ENCODE measurements around the gene TMEM140. TPM values are rescaled to one million over a fixed set of nuclear protein-coding genes. Genes with fewer than 3 reads are reported as not detected.

TMEM140 gene
- polyA plus RNA-seq, 1 donor (not counting 4 experiments of a cell fraction or from before 2014, with no cell fraction given), result 0.17 TPM

DNA sequence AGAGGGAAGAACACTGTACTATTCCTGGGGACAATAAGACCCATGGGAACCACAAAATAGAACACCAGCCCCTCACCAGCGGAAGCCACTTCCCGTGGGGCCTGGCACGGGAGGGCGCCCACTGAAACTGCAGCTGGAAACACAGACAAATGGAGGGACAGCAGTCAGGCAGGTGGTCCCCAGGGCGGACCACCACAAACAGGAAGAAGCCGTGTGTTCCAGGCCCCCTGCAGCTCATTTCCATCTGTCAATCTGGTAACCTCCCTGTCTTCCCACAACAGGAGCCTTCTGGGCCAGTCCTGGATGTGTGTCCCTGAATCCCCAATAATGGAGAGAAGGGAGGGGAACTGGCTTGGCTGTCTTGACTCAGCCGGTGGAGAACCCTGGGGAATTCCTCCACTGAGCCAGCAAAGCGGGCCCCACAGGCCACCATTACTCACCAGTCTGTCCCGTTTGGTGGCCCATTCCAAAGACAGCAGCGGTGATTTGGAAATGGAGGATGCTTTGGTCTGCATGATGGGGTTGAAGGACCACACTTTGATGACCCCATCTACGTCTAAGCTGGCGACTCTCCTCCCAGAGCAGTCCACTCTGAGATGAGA lies 46.7 kb downstream of the TMEM140 start:
- Histone ChIP-seq H3K27ac (ENCODE audit: control insufficient read depth, insufficient read depth, low read length) (peak overlapping the region; percentile 14), H3K79me2 (ENCODE audit: control insufficient read depth, insufficient read depth, low read length) (peaks cover 2% of the 10 kb centered on the region), H3K9me3 (ENCODE audit: control insufficient read depth, low read depth, low read length) (no peaks in the 10 kb centered on the region), H3K9ac (ENCODE audit: control insufficient read depth, extremely low read depth, insufficient read depth, low read length) (no peak overlapping the region), H4K20me1 (ENCODE audit: control insufficient read depth, extremely low read depth, insufficient read depth, low read length) (no peaks in the 10 kb centered on the region), H2AFZ (ENCODE audit: control insufficient read depth, low read length) (no peak overlapping the region), H3K27me3 (ENCODE audit: control insufficient read depth, extremely low read depth, insufficient read depth, low read length) (no peaks in the 10 kb centered on the region), H3K4me1 (ENCODE audit: control insufficient read depth, extremely low read depth, insufficient read depth, low read length) (peaks cover 32% of the 10 kb centered on the region), H3K4me2 (ENCODE audit: control insufficient read depth, extremely low read depth, insufficient read depth, low read depth, low read length) (no peak overlapping the region), H3K4me3 (ENCODE audit: control insufficient read depth in 2 of 3, extremely low read depth in 1 of 3, insufficient read depth in 2 of 3, low read depth in 1 of 3, low read length in 3 of 3) (no peak overlapping the region), H3K9me1 (ENCODE audit: control insufficient read depth, extremely low read depth, insufficient read depth, low read length) (peaks cover 2% of the 10 kb centered on the region), H3K36me3 (ENCODE audit: control insufficient read depth in 2 of 2, extremely low read depth in 1 of 2, insufficient read depth in 2 of 2, low read length in 2 of 2) (peaks cover 28 to 36% of the 10 kb centered on the region in 2 experiments)
- TF ChIP-seq EZH2 (IDR thresholded peaks at IDR 0.05; ENCODE audit: low read length) (no peak), CTCF (optimal IDR thresholded peaks at IDR 0.05 in 1 of 3, IDR thresholded peaks at IDR 0.05 in 1 of 3, conservative IDR thresholded peaks at IDR 0.05 in 1 of 3; ENCODE audit: extremely low read depth in 1 of 3, insufficient read depth in 2 of 3, low read length in 3 of 3) (no peak)
- no peak for FAIRE-seq
- no peak for DNase-seq (ENCODE audit: low read depth, low spot score)
- dilution Hi-C loops (cut with MboI; ENCODE audit: extremely low pct_ligation_motif_present, low sequenced_read_pairs), result no loop called here

GRCh38 chr7:135195156-135195555 lies 47.3 kb downstream of the TMEM140 start:
- peaks cover 27% of the 10 kb centered on the region for H3K4me1 ChIP-seq (ENCODE audit: control insufficient read depth, extremely low read depth, insufficient read depth, low read length)
- peaks cover 3% of the 10 kb centered on the region for H3K79me2 ChIP-seq (ENCODE audit: control insufficient read depth, insufficient read depth, low read length)
- FAIRE-seq, result no peak
- H3K4me2 ChIP-seq (ENCODE audit: control insufficient read depth, extremely low read depth, insufficient read depth, low read depth, low read length), result no peak overlapping the region
- H4K20me1 ChIP-seq (ENCODE audit: control insufficient read depth, extremely low read depth, insufficient read depth, low read length), result no peaks in the 10 kb centered on the region
- H3K36me3 ChIP-seq (ENCODE audit: control insufficient read depth in 2 of 2, extremely low read depth in 1 of 2, insufficient read depth in 2 of 2, low read length in 2 of 2), result peaks cover 31 to 39% of the 10 kb centered on the region in 2 experiments
- no peak overlapping the region for H2AFZ ChIP-seq (ENCODE audit: control insufficient read depth, low read length)
- H3K9me1 ChIP-seq (ENCODE audit: control insufficient read depth, extremely low read depth, insufficient read depth, low read length), result peaks cover 2% of the 10 kb centered on the region
- no peak for DNase-seq (ENCODE audit: low read depth, low spot score)
- dilution Hi-C loops (cut with MboI; ENCODE audit: extremely low pct_ligation_motif_present, low sequenced_read_pairs), result no loop called here
- no peak overlapping the region for H3K9ac ChIP-seq (ENCODE audit: control insufficient read depth, extremely low read depth, insufficient read depth, low read length)
- no peaks in the 10 kb centered on the region for H3K27me3 ChIP-seq (ENCODE audit: control insufficient read depth, extremely low read depth, insufficient read depth, low read length)
- TF ChIP-seq EZH2 (IDR thresholded peaks at IDR 0.05; ENCODE audit: low read length), result no peak
- no peak for TF ChIP-seq CTCF (optimal IDR thresholded peaks at IDR 0.05 in 1 of 3, IDR thresholded peaks at IDR 0.05 in 1 of 3, conservative IDR thresholded peaks at IDR 0.05 in 1 of 3; ENCODE audit: extremely low read depth in 1 of 3, insufficient read depth in 2 of 3, low read length in 3 of 3)
- no peaks in the 10 kb centered on the region for H3K9me3 ChIP-seq (ENCODE audit: control insufficient read depth, low read depth, low read length)
- H3K27ac ChIP-seq (ENCODE audit: control insufficient read depth, insufficient read depth, low read length), result no peak overlapping the region
- H3K4me3 ChIP-seq (ENCODE audit: control insufficient read depth in 2 of 3, extremely low read depth in 1 of 3, insufficient read depth in 2 of 3, low read depth in 1 of 3, low read length in 3 of 3), result no peak overlapping the region
